ENCODE results near the gene SCAI.

DNA sequence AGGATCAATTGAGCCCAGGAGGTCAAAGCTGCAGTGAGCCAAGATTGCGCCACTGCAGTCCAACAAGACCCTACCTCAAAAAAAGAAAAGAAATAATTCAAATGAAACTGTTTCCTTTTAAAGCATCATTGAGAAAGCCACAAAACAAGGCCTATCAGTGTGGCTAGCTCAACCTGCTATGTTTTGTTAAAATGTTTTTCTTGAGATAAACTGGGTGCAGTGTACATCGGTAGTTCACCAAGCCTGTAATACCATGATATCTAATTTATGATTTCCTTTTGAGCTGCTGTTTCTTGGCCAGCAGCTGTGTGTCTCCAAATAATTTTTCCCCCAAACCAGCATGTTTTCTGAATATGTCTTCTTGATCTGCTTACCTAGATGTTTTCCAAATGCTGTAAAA is 105.2 kb downstream of the SCAI start:
- TF ChIP-seq POLR2A (IDR thresholded peaks at IDR 0.05), result no peak
- TF ChIP-seq, protein P1, sequence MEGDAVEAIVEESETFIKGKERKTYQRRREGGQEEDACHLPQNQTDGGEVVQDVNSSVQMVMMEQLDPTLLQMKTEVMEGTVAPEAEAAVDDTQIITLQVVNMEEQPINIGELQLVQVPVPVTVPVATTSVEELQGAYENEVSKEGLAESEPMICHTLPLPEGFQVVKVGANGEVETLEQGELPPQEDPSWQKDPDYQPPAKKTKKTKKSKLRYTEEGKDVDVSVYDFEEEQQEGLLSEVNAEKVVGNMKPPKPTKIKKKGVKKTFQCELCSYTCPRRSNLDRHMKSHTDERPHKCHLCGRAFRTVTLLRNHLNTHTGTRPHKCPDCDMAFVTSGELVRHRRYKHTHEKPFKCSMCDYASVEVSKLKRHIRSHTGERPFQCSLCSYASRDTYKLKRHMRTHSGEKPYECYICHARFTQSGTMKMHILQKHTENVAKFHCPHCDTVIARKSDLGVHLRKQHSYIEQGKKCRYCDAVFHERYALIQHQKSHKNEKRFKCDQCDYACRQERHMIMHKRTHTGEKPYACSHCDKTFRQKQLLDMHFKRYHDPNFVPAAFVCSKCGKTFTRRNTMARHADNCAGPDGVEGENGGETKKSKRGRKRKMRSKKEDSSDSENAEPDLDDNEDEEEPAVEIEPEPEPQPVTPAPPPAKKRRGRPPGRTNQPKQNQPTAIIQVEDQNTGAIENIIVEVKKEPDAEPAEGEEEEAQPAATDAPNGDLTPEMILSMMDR (IDR thresholded peaks at IDR 0.05), result no peak
